Ammon's horn (tissue), 1 donor: ENCODE measurements around the gene CCL4.
"Not testable (repeated sequence)": the region's sequence is repeated elsewhere in the genome, so short reads cannot be mapped to it uniquely, and the experiment has no call there.

Source experiments
- DNase-seq: peaks from one replicate; pipeline ENCODE4 v3.0.0-alpha.2; 2016; ENCODE audit warnings: low spot score

Gene CCL4

GRCh38 chr17:36103401-36103975, at the start of gene CCL4:
Gene CCL4 (plus strand): TSS chr17:36103827. CDS start chr17:36103906, 79 bp downstream.
- peak; percentile 12 for DNase-seq

GRCh38 chr17:36055171-36055570, 48.5 kb upstream of the CCL4 start:
- DNase-seq: no peak

- DNase-seq: no peak
These were observed 47.6 kb upstream of the CCL4 start for GRCh38 chr17:36055921-36056520.

GRCh38 chr17:36057911-36058310, 45.7 kb upstream of the CCL4 start:
- DNase-seq: no peak

- DNase-seq: no peak
These were observed 44.2 kb upstream of the CCL4 start for GRCh38 chr17:36059406-36059805.

- no peak for DNase-seq
These were observed 42.8 kb upstream of the CCL4 start for GRCh38 chr17:36060816-36061215.

GRCh38 chr17:36063786-36064541, 39.7 kb upstream of the CCL4 start, which contains the start of gene CCL18:
Gene CCL18 (plus strand): TSS chr17:36064272. CDS start chr17:36064343, 71 bp downstream.
- no peak for DNase-seq

- no peak for DNase-seq
These were observed 37.2 kb upstream of the CCL4 start for GRCh38 chr17:36066365-36066985.

GRCh38 chr17:36068524-36068923, 35.1 kb upstream of the CCL4 start:
- no peak for DNase-seq

GRCh38 chr17:36069136-36069535, 34.5 kb upstream of the CCL4 start:
- no peak for DNase-seq

- no peak for DNase-seq
These were observed 33.2 kb upstream of the CCL4 start for GRCh38 chr17:36070427-36070826.

- no peak for DNase-seq
These were observed 31.9 kb upstream of the CCL4 start for GRCh38 chr17:36071751-36072150.

- DNase-seq: peak; percentile 25
These were observed 31.1 kb upstream of the CCL4 start for GRCh38 chr17:36072431-36073121.

GRCh38 chr17:36074365-36074764, 29.3 kb upstream of the CCL4 start:
- no peak for DNase-seq

GRCh38 chr17:36081681-36082471, 21.8 kb upstream of the CCL4 start:
- DNase-seq: not testable (repeated sequence)

- not testable (repeated sequence) for DNase-seq
These were observed 21.0 kb upstream of the CCL4 start for GRCh38 chr17:36082482-36083120.

- not testable (repeated sequence) for DNase-seq
These were observed 19.9 kb upstream of the CCL4 start for GRCh38 chr17:36083691-36084090.

- peak; percentile 23 for DNase-seq
These were observed 17.9 kb upstream of the CCL4 start for GRCh38 chr17:36085765-36086164.

GRCh38 chr17:36086791-36087190, 16.8 kb upstream of the CCL4 start:
- DNase-seq: no peak

- DNase-seq: not testable (repeated sequence)
These were observed 16.2 kb upstream of the CCL4 start for GRCh38 chr17:36087471-36087870.
